Germinal center (tissue), 1 donor: ENCODE data around the gene NOL11.
"Not testable (repeated sequence)": the region's sequence is repeated elsewhere in the genome, so short reads cannot be mapped to it uniquely, and the experiment has no call there.

ENCODE experiments used
- DNase-seq: peaks from one replicate; pipeline ENCODE4 v3.0.0; 2012; ENCODE audit warnings: mixed read lengths, low spot score

The NOL11 gene

GRCh38 chr17:67754686-67755085, 37.0 kb downstream of the NOL11 start:
- DNase-seq: not testable (repeated sequence)

- DNase-seq: not testable (repeated sequence)
Observed at GRCh38 chr17:67756766-67757165, 39.0 kb downstream of the NOL11 start.

- peak; percentile 20 for DNase-seq
Observed at GRCh38 chr17:67759355-67760171, 41.8 kb downstream of the NOL11 start.

- DNase-seq: no peak
Observed at GRCh38 chr17:67765623-67766022, 47.9 kb downstream of the NOL11 start.

GRCh38 chr17:67769231-67769630, 51.5 kb downstream of the NOL11 start:
- DNase-seq: no peak

GRCh38 chr17:67770539-67770938, 52.8 kb downstream of the NOL11 start:
- DNase-seq: no peak

GRCh38 chr17:67772679-67773078, 54.9 kb downstream of the NOL11 start:
- no peak for DNase-seq

- DNase-seq: no peak
Observed at GRCh38 chr17:67773246-67773645, 55.5 kb downstream of the NOL11 start.

- DNase-seq: peak; percentile 57
Observed at GRCh38 chr17:67779098-67779672, 61.4 kb downstream of the NOL11 start.

- DNase-seq: no peak
Observed at GRCh38 chr17:67784364-67785121, 66.8 kb downstream of the NOL11 start.

GRCh38 chr17:67785122-67785477, 67.4 kb downstream of the NOL11 start:
- no peak for DNase-seq

- no peak for DNase-seq
Observed at GRCh38 chr17:67785504-67785903, 67.8 kb downstream of the NOL11 start.
